ENCODE data around the gene DEGS1.

The DEGS1 gene

DNA sequence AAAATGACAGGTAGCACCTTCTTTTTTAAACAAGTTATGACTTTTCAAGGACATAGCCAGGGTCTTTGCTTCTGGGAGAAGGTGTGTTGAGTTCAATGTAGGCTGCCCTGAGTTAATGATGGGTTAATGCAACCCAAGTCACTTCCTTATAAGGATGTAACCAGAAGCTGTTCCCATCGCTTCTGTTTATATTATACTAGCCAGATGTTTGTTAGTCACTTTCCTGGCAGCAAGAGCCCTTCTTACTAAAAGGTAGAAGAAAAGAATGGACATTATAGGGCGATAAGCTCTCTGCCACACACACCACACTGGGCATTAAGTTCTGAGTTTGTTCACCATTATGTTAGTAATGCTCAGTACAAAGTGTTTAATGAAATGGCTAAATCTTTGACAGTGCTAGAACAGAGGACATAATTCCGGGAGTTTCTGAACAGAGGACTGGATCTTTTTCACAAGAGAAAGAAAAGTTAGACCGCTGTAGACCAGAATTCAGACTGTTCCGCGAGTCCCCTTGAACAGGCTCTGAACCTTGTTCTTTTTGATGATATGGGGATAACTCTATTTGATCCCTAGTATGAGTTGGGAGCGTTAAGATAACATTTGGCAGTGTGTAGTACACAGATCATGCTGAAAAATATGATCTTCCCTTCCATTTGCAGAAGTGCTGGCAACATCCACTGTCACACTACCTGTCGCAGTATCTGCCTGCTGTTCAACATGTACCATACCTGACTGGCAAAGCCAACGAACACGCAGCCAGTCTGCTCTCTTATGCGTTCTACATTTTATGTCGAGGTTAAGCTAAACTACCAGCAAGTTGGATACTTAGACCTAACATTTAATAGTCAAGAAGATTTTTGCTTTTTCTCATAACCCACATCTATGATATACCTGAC is 41.0 kb downstream of the DEGS1 start:
- no peak for DNase-seq (ENCODE audit: low read depth)
- TF ChIP-seq, protein P1, sequence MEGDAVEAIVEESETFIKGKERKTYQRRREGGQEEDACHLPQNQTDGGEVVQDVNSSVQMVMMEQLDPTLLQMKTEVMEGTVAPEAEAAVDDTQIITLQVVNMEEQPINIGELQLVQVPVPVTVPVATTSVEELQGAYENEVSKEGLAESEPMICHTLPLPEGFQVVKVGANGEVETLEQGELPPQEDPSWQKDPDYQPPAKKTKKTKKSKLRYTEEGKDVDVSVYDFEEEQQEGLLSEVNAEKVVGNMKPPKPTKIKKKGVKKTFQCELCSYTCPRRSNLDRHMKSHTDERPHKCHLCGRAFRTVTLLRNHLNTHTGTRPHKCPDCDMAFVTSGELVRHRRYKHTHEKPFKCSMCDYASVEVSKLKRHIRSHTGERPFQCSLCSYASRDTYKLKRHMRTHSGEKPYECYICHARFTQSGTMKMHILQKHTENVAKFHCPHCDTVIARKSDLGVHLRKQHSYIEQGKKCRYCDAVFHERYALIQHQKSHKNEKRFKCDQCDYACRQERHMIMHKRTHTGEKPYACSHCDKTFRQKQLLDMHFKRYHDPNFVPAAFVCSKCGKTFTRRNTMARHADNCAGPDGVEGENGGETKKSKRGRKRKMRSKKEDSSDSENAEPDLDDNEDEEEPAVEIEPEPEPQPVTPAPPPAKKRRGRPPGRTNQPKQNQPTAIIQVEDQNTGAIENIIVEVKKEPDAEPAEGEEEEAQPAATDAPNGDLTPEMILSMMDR (IDR thresholded peaks at IDR 0.05; ENCODE audit: low read depth, low read length, missing control alignments), result no peak
- no peak overlapping the region for H3K4me3 ChIP-seq (ENCODE audit: low read depth, low read length)

DNA sequence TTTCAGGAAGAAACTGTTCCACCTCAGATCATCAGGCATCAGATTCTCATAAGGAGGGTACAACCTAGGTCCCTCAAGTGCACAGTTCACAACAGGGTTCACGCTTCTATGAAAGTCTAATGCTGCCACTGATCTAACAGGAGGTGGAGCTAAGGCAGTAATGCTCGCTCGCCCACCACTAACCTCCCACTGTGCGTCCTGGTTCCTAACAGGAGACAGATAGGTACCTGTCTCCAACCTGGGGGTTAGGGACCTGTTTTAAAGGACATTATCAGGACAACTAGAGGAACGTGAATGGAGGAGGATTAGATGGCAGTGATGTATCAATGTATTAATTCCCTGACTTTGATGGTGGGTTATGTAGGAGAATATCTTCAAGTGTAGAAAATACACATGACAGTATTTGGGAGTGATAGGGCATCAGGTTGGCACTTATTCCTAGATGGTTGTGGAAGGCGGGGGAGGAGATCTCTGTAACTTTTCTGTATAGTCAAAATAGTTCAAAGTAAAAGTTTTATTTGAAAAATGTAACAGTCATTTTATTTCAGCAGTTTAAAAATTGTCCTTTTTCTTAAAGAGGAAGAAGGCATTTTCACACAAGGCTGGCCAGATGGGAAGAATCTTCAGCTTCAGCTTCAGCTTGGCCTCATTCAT is 43.9 kb downstream of the DEGS1 start:
- TF ChIP-seq, protein P1 (IDR thresholded peaks at IDR 0.05; ENCODE audit: low read depth, low read length, missing control alignments), result no peak
- DNase-seq (ENCODE audit: low read depth), result no peak
- H3K4me3 ChIP-seq (ENCODE audit: low read depth, low read length), result no peak overlapping the region

DNA sequence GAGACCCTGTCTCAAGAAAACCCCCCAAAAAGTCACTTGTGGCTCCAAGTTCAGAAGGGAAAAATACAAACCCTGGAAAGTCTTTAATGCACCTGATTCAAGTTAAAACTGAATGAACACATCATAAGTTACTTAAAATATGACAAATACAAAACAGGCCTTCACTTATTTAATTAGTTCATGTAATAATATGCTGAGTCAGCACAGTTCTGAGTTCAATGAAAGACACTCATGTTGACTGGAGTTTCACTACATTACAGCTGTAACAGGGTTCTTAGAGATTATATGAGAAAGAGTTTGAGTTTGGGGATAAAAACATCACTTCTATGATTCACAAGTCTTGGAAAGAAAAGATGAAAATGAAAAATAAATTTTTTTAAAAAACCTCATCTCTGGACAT is 51.0 kb downstream of the DEGS1 start:
- no peak for DNase-seq (ENCODE audit: low read depth)
- H3K4me3 ChIP-seq (ENCODE audit: low read depth, low read length), result no peak overlapping the region
- TF ChIP-seq, protein P1 (IDR thresholded peaks at IDR 0.05; ENCODE audit: low read depth, low read length, missing control alignments), result no peak

DNA sequence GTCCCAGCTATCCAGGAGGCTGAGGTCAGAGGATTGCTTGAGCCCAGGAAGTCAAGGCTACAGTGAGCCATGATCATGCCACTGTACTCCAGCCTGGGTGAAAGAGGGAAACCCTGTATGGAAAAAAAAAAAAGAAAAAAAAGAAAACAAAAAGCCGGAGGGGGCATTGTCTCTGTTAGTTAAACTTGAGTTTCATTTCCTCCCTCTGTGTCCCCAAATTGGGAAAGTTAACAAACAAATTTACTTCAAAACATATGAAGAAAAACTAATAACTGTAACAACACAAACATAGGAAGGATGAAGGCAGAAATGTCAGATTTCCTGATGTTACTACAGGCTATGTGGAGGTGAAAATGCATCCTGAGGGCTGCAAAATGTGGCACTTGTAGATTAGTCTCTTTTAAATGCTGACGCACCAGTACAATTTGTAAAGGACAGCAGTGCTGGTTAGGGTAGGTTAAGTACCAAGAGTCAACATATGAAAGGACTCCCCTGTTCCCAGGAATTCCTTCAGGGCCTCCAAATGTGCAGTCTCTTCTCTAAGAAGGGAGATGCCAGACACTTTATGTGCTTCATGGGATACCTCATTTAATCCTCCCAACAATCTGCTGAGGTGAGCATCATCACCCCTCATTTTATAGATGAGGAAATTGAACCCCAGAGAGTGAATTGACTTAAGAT is 52.9 kb downstream of the DEGS1 start:
- TF ChIP-seq, protein P1 (IDR thresholded peaks at IDR 0.05; ENCODE audit: low read depth, low read length, missing control alignments), result no peak
- no peak overlapping the region for H3K4me3 ChIP-seq (ENCODE audit: low read depth, low read length)
- no peak for DNase-seq (ENCODE audit: low read depth)

- no peak for DNase-seq (ENCODE audit: low read depth)
- TF ChIP-seq, protein P1 (IDR thresholded peaks at IDR 0.05; ENCODE audit: low read depth, low read length, missing control alignments), result no peak
- no peak overlapping the region for H3K4me3 ChIP-seq (ENCODE audit: low read depth, low read length)
Measured at GRCh38 chr1:224237119-224237881, 54.3 kb downstream of the DEGS1 start.

- DNase-seq (ENCODE audit: low read depth), result no peak
- TF ChIP-seq, protein P1 (IDR thresholded peaks at IDR 0.05; ENCODE audit: low read depth, low read length, missing control alignments), result no peak
- no peak overlapping the region for H3K4me3 ChIP-seq (ENCODE audit: low read depth, low read length)
Measured at GRCh38 chr1:224238212-224238611, 55.2 kb downstream of the DEGS1 start.

All from GM12864 (cell line).